H9 (cell line): ENCODE measurements around the gene ZMPSTE24. TPM values are rescaled to one million over a fixed set of nuclear protein-coding genes. Genes with fewer than 3 reads are reported as not detected.

Source experiments
- DNase-seq: peaks from one replicate; pipeline ENCODE4 v3.0.0-alpha.2; 2017
- H2AFZ ChIP-seq: one replicate; pipeline ENCODE4 v1.6.1; 2013; ENCODE audit warnings: mild to moderate bottlenecking, low read length, control low read depth, moderate library complexity
- H2AK5ac ChIP-seq: 2 replicates; pipeline ENCODE4 v1.6.1; 2013; ENCODE audit warnings: low read length, control low read depth, mixed read lengths; ENCODE audit not compliant: insufficient read length
- H2BK120ac ChIP-seq: one replicate; pipeline ENCODE4 v1.6.1; 2013; ENCODE audit warnings: low read depth, mild to moderate bottlenecking, low read length, control low read depth, inconsistent platforms; ENCODE audit not compliant: poor library complexity, severe bottlenecking
- H2BK12ac ChIP-seq: 2 replicates; pipeline ENCODE4 v1.6.1; 2013; ENCODE audit warnings: low read length, control low read depth, mixed read lengths, low read depth; ENCODE audit not compliant: insufficient read length
- H2BK15ac ChIP-seq: 2 replicates; pipeline ENCODE4 v1.6.1; 2013; ENCODE audit warnings: low read depth, low read length, control low read depth
- H2BK20ac ChIP-seq: one replicate; pipeline ENCODE4 v1.6.1; 2013; ENCODE audit warnings: low read depth, mild to moderate bottlenecking, low read length, control low read depth, inconsistent platforms; ENCODE audit not compliant: poor library complexity, severe bottlenecking
- H2BK5ac ChIP-seq: 2 replicates; pipeline ENCODE4 v1.6.1; 2013; ENCODE audit warnings: low read length, control low read depth, mixed read lengths; ENCODE audit not compliant: insufficient read length
- H3K14ac ChIP-seq: 2 replicates; pipeline ENCODE4 v1.6.1; 2013; ENCODE audit warnings: low read length, control low read depth; ENCODE audit not compliant: insufficient read depth
- H3K18ac ChIP-seq: 2 replicates; pipeline ENCODE4 v1.6.1; 2013; ENCODE audit warnings: low read depth, mild to moderate bottlenecking, mixed read lengths, low read length, control low read depth; ENCODE audit not compliant: insufficient read length
- H3K23ac ChIP-seq: 2 replicates; pipeline ENCODE4 v1.6.1; 2013; ENCODE audit warnings: low read length, control low read depth, mixed read lengths, low read depth; ENCODE audit not compliant: insufficient read length
- H3K23me2 ChIP-seq: 2 replicates; pipeline ENCODE4 v1.6.1; 2013; ENCODE audit warnings: low read depth, mild to moderate bottlenecking, mixed read lengths, low read length, control low read depth; ENCODE audit not compliant: insufficient read length, poor library complexity, severe bottlenecking
- H3K27ac ChIP-seq: 2 replicates; pipeline ENCODE4 v1.5.1; 2013; ENCODE audit warnings: low read length, control low read depth, mixed read lengths, low read depth; ENCODE audit not compliant: insufficient read length
- H3K27me3 ChIP-seq: 2 replicates; pipeline ENCODE4 v1.6.1; 2013; ENCODE audit warnings: low read length, control low read depth, inconsistent platforms; ENCODE audit not compliant: insufficient read depth
- H3K4ac ChIP-seq: 2 replicates; pipeline ENCODE4 v1.6.1; 2013; ENCODE audit warnings: low read depth, mild to moderate bottlenecking, control low read depth, inconsistent platforms, low read length, moderate library complexity
- H3K4me1 ChIP-seq: 2 replicates; pipeline ENCODE4 v1.6.1; 2013; ENCODE audit warnings: low read length, control low read depth, inconsistent platforms; ENCODE audit not compliant: insufficient read depth
- H3K4me2 ChIP-seq: 2 replicates; pipeline ENCODE4 v1.6.1; 2013; ENCODE audit warnings: low read length, control low read depth, mixed read lengths; ENCODE audit not compliant: insufficient read length, insufficient read depth
- H3K56ac ChIP-seq: 2 replicates; pipeline ENCODE4 v1.6.1; 2013; ENCODE audit warnings: low read depth, mild to moderate bottlenecking, mixed read lengths, low read length, control low read depth; ENCODE audit not compliant: insufficient read length
- H3K79me1 ChIP-seq: 2 replicates; pipeline ENCODE4 v1.6.1; 2013; ENCODE audit warnings: low read depth, mild to moderate bottlenecking, moderate library complexity, low read length, control low read depth, inconsistent platforms; ENCODE audit not compliant: insufficient read depth, poor library complexity, severe bottlenecking
- H3K79me2 ChIP-seq: 2 replicates; pipeline ENCODE4 v1.6.1; 2013; ENCODE audit warnings: low read length, control low read depth, inconsistent platforms; ENCODE audit not compliant: insufficient read depth
- H3K9ac ChIP-seq: 2 replicates; pipeline ENCODE4 v1.6.1; 2013; ENCODE audit warnings: low read length, control low read depth, mixed read lengths; ENCODE audit not compliant: insufficient read length; ENCODE audit errors: extremely low read depth
- H3K9me3 ChIP-seq: one replicate; pipeline ENCODE4 v1.6.1; 2013; ENCODE audit warnings: low read depth, low read length, inconsistent platforms; ENCODE audit not compliant: control insufficient read depth
- H3T11ph ChIP-seq: one replicate; pipeline ENCODE4 v1.6.1; 2013; ENCODE audit warnings: mild to moderate bottlenecking, low read length, control low read depth, inconsistent platforms
- H4K20me1 ChIP-seq: one replicate; pipeline ENCODE4 v1.6.1; 2013; ENCODE audit not compliant: control insufficient read depth, insufficient read length, insufficient read depth
- H4K5ac ChIP-seq: 2 replicates; pipeline ENCODE4 v1.6.1; 2013; ENCODE audit warnings: low read depth, mild to moderate bottlenecking, mixed read lengths, low read length, control low read depth; ENCODE audit not compliant: insufficient read length
- H4K8ac ChIP-seq: replicated peaks from 2 replicates; pipeline ENCODE4 v1.6.1; 2013; ENCODE audit warnings: low read length, control low read depth, mixed read lengths, low read depth; ENCODE audit not compliant: insufficient read length
- H4K91ac ChIP-seq: 2 replicates; pipeline ENCODE4 v1.6.1; 2013; ENCODE audit warnings: low read depth, mild to moderate bottlenecking, moderate library complexity, mixed read lengths, low read length, control low read depth; ENCODE audit not compliant: insufficient read length
- H3K27ac Mint-ChIP-seq, 3 experiments: 2 replicates in 2 of 3; 3 replicates in 1 of 3; pipeline ENCODE4 v1.8.0; 2020 to 2021; ENCODE audit warnings: mixed read lengths in 3 of 3, mild to moderate bottlenecking in 1 of 3, moderate library complexity in 1 of 3
- H3K27me3 Mint-ChIP-seq: 2 replicates; pipeline ENCODE4 v1.8.0; 2021; ENCODE audit warnings: low read depth, mild to moderate bottlenecking, moderate library complexity, mixed read lengths
- H3K36me3 Mint-ChIP-seq, 3 experiments: 2 replicates in 2 of 3; 3 replicates in 1 of 3; pipeline ENCODE4 v1.8.0; 2020 to 2021; ENCODE audit warnings: low read depth in 3 of 3, mixed read lengths in 3 of 3; ENCODE audit not compliant: insufficient read depth in 1 of 3
- H3K4me1 Mint-ChIP-seq, 2 experiments: 2 replicates each; pipeline ENCODE4 v1.8.0; 2020; ENCODE audit warnings: mixed read lengths in 2 of 2
- H3K4me3 Mint-ChIP-seq, 2 experiments: 2 replicates in 1 of 2; 3 replicates in 1 of 2; pipeline ENCODE4 v1.8.0; 2020 to 2021; ENCODE audit warnings: mild to moderate bottlenecking in 2 of 2, mixed read lengths in 2 of 2, moderate library complexity in 1 of 2
- H3K9me3 Mint-ChIP-seq, 2 experiments: 2 replicates in 1 of 2; 3 replicates in 1 of 2; pipeline ENCODE4 v1.8.0; 2020; ENCODE audit warnings: mild to moderate bottlenecking in 2 of 2, mixed read lengths in 2 of 2, moderate library complexity in 1 of 2
- WGBS: extraction: QIAGEN DNeasy Blood & Tissue Kit; methylation state at CpG from one replicate; pipeline ENCODE4 v1.1.7; 2013; ENCODE audit warnings: missing lambda C conversion rate, low lambda C conversion rate, mixed read lengths; ENCODE audit not compliant: insufficient read length; ENCODE audit errors: extremely low coverage; 5-methylcytosine and 5-hydroxymethylcytosine counted together
- total RNA-seq: library from RNA; stranded (reverse); gene quantifications from 2 replicates; pipeline ENCODE4 v1.2.1, GENCODE V29; 2021
- TF ChIP-seq, protein P1 (sequence below): fragments of 200-600 bp; sonication (generic); conservative IDR thresholded peaks from 3 replicates; pipeline ENCODE4 v1.8.0; 2021; ENCODE audit warnings: antibody characterized with exemption, mild to moderate bottlenecking

ZMPSTE24 gene
- total RNA-seq, 1 experiment from 2014 or later: 47.6 TPM

GRCh38 chr1:40267767-40268187, 9.7 kb downstream of the ZMPSTE24 start:
- H4K20me1 ChIP-seq: no peaks in the 10 kb centered on the region
- H2AFZ ChIP-seq: no peak overlapping the region
- H4K91ac ChIP-seq: no peak overlapping the region
- Mint-ChIP-seq H3K27me3 (no peaks in the 10 kb centered on the region), H3K27ac (no peak overlapping the region), H3K4me3 (no peak overlapping the region), H3K36me3 (peaks cover 8 to 62% (median 47%) of the 10 kb centered on the region in 3 experiments; a peak in 6 of 7 replicates), H3K4me1 (no peaks in the 10 kb centered on the region), H3K9me3 (no peaks in the 10 kb centered on the region)
- no peak overlapping the region for H2BK5ac ChIP-seq
- no peak overlapping the region for H3K18ac ChIP-seq
- H3K23me2 ChIP-seq: no peaks in the 10 kb centered on the region
- H2BK20ac ChIP-seq: no peak overlapping the region
- no peak overlapping the region for H2BK12ac ChIP-seq
- no peak overlapping the region for H3K9ac ChIP-seq
- H3K14ac ChIP-seq: no peak overlapping the region
- no peaks in the 10 kb centered on the region for H3K9me3 ChIP-seq
- H3K23ac ChIP-seq: no peak overlapping the region
- no peak overlapping the region for H4K8ac ChIP-seq
- no peak overlapping the region for H3K4me2 ChIP-seq
- no peaks in the 10 kb centered on the region for H3K27me3 ChIP-seq
- H2BK120ac ChIP-seq: no peak overlapping the region
- DNase-seq: no peak
- no peak overlapping the region for H2AK5ac ChIP-seq
- H3K27ac ChIP-seq: no peak overlapping the region
- H3K56ac ChIP-seq: no peak overlapping the region
- H3K4me1 ChIP-seq: no peaks in the 10 kb centered on the region
- H3T11ph ChIP-seq: no peak overlapping the region
- H2BK15ac ChIP-seq: no peak overlapping the region
- TF ChIP-seq, protein P1, sequence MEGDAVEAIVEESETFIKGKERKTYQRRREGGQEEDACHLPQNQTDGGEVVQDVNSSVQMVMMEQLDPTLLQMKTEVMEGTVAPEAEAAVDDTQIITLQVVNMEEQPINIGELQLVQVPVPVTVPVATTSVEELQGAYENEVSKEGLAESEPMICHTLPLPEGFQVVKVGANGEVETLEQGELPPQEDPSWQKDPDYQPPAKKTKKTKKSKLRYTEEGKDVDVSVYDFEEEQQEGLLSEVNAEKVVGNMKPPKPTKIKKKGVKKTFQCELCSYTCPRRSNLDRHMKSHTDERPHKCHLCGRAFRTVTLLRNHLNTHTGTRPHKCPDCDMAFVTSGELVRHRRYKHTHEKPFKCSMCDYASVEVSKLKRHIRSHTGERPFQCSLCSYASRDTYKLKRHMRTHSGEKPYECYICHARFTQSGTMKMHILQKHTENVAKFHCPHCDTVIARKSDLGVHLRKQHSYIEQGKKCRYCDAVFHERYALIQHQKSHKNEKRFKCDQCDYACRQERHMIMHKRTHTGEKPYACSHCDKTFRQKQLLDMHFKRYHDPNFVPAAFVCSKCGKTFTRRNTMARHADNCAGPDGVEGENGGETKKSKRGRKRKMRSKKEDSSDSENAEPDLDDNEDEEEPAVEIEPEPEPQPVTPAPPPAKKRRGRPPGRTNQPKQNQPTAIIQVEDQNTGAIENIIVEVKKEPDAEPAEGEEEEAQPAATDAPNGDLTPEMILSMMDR: no peak
- no peak overlapping the region for H3K4ac ChIP-seq
- no peak overlapping the region for H4K5ac ChIP-seq
- no peaks in the 10 kb centered on the region for H3K79me1 ChIP-seq
- no CpG with 5 or more reads among the region's 2 CpGs for WGBS
- no peaks in the 10 kb centered on the region for H3K79me2 ChIP-seq
